NCI-H128 (cell line): ENCODE measurements around the gene GRIN2D.

ENCODE experiments used
- DNase-seq: peaks from one replicate; lab custom pipeline; 2025; ENCODE audit not compliant: unreplicated experiment; lab: John Stamatoyannopoulos, UW

Gene GRIN2D

GRCh38 chr19:48397263-48398101 is 4.0 kb downstream of the GRIN2D start:
- DNase-seq, result no peak

- no peak for DNase-seq
Observed at GRCh38 chr19:48398102-48398374, 4.6 kb downstream of the GRIN2D start.

- DNase-seq, result peak; percentile 71
Observed at GRCh38 chr19:48398375-48399235, 5.1 kb downstream of the GRIN2D start.

GRCh38 chr19:48400018-48400742 is 6.7 kb downstream of the GRIN2D start:
- DNase-seq, result no peak

GRCh38 chr19:48401287-48401686 is 7.8 kb downstream of the GRIN2D start:
- DNase-seq, result no peak

- no peak for DNase-seq
Observed at GRCh38 chr19:48403606-48404005, 10.1 kb downstream of the GRIN2D start.

GRCh38 chr19:48405010-48405659 is 11.7 kb downstream of the GRIN2D start:
- no peak for DNase-seq

- no peak for DNase-seq
Observed at GRCh38 chr19:48405850-48406249, 12.4 kb downstream of the GRIN2D start.

GRCh38 chr19:48413879-48414587 is 20.6 kb downstream of the GRIN2D start:
- no peak for DNase-seq

- no peak for DNase-seq
Observed at GRCh38 chr19:48415395-48415794, 21.9 kb downstream of the GRIN2D start.

GRCh38 chr19:48415806-48416221 is 22.3 kb downstream of the GRIN2D start:
- no peak for DNase-seq

GRCh38 chr19:48417421-48417820 is 24.0 kb downstream of the GRIN2D start:
- DNase-seq, result no peak

- DNase-seq, result no peak
Observed at GRCh38 chr19:48418317-48419064, 25.0 kb downstream of the GRIN2D start.

- no peak for DNase-seq
Observed at GRCh38 chr19:48419158-48419920, 25.9 kb downstream of the GRIN2D start.

- DNase-seq, result no peak
Observed at GRCh38 chr19:48421548-48421947, 28.1 kb downstream of the GRIN2D start.

GRCh38 chr19:48424694-48425219 is 31.3 kb downstream of the GRIN2D start:
- no peak for DNase-seq

GRCh38 chr19:48428670-48429069 is 35.2 kb downstream of the GRIN2D start:
- no peak for DNase-seq

GRCh38 chr19:48433337-48433736 is 39.9 kb downstream of the GRIN2D start:
- no peak for DNase-seq

GRCh38 chr19:48436586-48436985 is 43.1 kb downstream of the GRIN2D start:
- no peak for DNase-seq
